ENCODE results near the gene VWA3B.

DNA sequence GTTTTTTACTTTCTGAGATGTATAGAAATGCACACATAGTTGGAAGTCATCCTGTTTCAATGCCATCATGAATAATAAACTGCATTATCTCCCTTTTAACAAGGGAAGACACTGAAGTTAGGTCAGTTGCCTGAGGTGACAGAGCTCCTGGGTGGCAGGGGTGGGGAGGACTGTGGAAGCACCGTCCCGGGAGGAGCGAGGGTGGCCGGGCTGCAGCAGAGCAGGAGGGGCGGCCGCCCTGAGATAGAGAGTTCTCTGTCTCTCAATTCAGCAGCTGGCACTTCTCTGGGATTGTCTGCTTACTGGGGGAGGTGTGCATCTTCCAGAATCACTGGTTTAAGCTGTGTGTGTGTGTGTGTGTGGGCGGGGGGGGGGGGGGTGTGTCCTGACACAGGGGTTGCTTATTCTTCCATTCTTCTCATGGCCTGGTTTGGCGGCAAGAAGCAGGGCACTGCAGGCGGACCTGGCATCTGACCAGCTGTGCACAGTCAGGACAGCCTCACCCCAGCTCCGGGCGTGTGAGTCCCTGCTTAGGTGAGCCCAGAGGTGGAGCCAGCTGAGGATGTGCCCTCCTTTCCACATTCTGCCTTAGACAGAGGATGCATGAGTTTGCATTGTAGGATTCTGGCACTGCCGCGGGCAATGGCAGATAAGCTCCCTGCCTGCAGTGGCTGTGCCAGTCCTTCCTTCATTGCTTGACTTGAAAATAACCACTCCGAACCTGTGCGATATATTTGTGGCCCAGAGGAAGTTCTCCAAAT is 40.4 kb downstream of the VWA3B start:
- TF ChIP-seq, protein P1, sequence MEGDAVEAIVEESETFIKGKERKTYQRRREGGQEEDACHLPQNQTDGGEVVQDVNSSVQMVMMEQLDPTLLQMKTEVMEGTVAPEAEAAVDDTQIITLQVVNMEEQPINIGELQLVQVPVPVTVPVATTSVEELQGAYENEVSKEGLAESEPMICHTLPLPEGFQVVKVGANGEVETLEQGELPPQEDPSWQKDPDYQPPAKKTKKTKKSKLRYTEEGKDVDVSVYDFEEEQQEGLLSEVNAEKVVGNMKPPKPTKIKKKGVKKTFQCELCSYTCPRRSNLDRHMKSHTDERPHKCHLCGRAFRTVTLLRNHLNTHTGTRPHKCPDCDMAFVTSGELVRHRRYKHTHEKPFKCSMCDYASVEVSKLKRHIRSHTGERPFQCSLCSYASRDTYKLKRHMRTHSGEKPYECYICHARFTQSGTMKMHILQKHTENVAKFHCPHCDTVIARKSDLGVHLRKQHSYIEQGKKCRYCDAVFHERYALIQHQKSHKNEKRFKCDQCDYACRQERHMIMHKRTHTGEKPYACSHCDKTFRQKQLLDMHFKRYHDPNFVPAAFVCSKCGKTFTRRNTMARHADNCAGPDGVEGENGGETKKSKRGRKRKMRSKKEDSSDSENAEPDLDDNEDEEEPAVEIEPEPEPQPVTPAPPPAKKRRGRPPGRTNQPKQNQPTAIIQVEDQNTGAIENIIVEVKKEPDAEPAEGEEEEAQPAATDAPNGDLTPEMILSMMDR (conservative IDR thresholded peaks at IDR 0.05; ENCODE audit: low read depth, low read length) = no peak
- no peak for TF ChIP-seq BHLHE40 (IDR thresholded peaks at IDR 0.05; ENCODE audit: low read depth, low read length)
- TF ChIP-seq, protein P2, sequence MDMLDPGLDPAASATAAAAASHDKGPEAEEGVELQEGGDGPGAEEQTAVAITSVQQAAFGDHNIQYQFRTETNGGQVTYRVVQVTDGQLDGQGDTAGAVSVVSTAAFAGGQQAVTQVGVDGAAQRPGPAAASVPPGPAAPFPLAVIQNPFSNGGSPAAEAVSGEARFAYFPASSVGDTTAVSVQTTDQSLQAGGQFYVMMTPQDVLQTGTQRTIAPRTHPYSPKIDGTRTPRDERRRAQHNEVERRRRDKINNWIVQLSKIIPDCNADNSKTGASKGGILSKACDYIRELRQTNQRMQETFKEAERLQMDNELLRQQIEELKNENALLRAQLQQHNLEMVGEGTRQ (IDR thresholded peaks at IDR 0.05; ENCODE audit: low read depth, low read length) = no peak
- TF ChIP-seq CHD1 (IDR thresholded peaks at IDR 0.05; ENCODE audit: low read depth, low read length) = no peak
- no peak for TF ChIP-seq RFX5 (IDR thresholded peaks at IDR 0.05; ENCODE audit: low read depth, low read length)
- no peak for TF ChIP-seq FOS (IDR thresholded peaks at IDR 0.05; ENCODE audit: low read depth, low read length)
- TF ChIP-seq MXI1 (IDR thresholded peaks at IDR 0.05; ENCODE audit: borderline replicate concordance, low read depth, low read length) = no peak
- TF ChIP-seq, protein P3, sequence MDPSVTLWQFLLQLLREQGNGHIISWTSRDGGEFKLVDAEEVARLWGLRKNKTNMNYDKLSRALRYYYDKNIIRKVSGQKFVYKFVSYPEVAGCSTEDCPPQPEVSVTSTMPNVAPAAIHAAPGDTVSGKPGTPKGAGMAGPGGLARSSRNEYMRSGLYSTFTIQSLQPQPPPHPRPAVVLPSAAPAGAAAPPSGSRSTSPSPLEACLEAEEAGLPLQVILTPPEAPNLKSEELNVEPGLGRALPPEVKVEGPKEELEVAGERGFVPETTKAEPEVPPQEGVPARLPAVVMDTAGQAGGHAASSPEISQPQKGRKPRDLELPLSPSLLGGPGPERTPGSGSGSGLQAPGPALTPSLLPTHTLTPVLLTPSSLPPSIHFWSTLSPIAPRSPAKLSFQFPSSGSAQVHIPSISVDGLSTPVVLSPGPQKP (IDR thresholded peaks at IDR 0.05; ENCODE audit: borderline replicate concordance, low read depth, low read length) = no peak
- TF ChIP-seq POLR2A (IDR thresholded peaks at IDR 0.05; ENCODE audit: low read depth, low read length) = no peak

Data from IMR-90 (cell line).